HCT116 (cell line): ENCODE data around the gene BMP4. TPM values are rescaled to one million over a fixed set of nuclear protein-coding genes. Genes with fewer than 3 reads are reported as not detected.

Experiments used
- ATAC-seq: fragments of 200-7000 bp; cut with Tn5 transposase; 2 replicates; pipeline ENCODE4 v1.9.1; 2020; ENCODE audit warnings: mild to moderate bottlenecking, moderate library complexity
- BruUV-seq: library from RNA; stranded (reverse); fragments of 400-500 nt; replicated peaks from 2 replicates; lab custom pipeline; 2021; lab: Mats Ljungman, UMichigan
- CTCF ChIA-PET: fragments of 300-600 bp; sonication (Branson Sonifier 250); formaldehyde crosslinking; loops from one replicate; lab custom pipeline; 2021; ENCODE audit warnings: antibody characterized with exemption; lab: Charles Lee
- POLR2A ChIA-PET: fragments of 300-600, 350-600 bp; sonication (Branson Sonifier 250); formaldehyde crosslinking; loops from one replicate; lab custom pipeline; 2021; ENCODE audit warnings: antibody characterized with exemption; lab: Charles Lee
- RAD21 ChIA-PET, 2 experiments: fragments of 300-600 bp; sonication (Branson Sonifier 250); formaldehyde crosslinking; loops; one replicate each; lab custom pipeline; 2023; ENCODE audit warnings: low total read pairs in 2 of 2; ENCODE audit not compliant: uncharacterized antibody in 2 of 2, unreplicated experiment in 2 of 2, low non-redundant PET in 1 of 2; lab: Charles Lee
- DNase-seq: peaks from one replicate; pipeline ENCODE4 v3.0.0-alpha.2; 2010; ENCODE audit warnings: low read depth, low spot score
- H2AFZ ChIP-seq: fragments of 200-600 bp; shearing (Covaris generic), sonication (generic); 2 replicates; pipeline ENCODE4 v1.6.1; 2017; ENCODE audit warnings: low read depth, mixed run types, mixed read lengths, antibody characterized with exemption, low read length; ENCODE audit not compliant: poor library complexity, severe bottlenecking
- H3K27ac ChIP-seq: 2 replicates; pipeline ENCODE4 v1.5.1; 2012; ENCODE audit warnings: low read depth, low read length
- H3K27me3 ChIP-seq: fragments of 200-600 bp; sonication (generic); 2 replicates; pipeline ENCODE4 v1.6.1; 2016; ENCODE audit warnings: mixed run types, low read length, mixed read lengths; ENCODE audit not compliant: insufficient read depth
- H3K36me3 ChIP-seq, 2 experiments: fragments of 200-500 bp in 1 of 2; fragments of 200-600 bp in 1 of 2; sonication (Bioruptor generic) in 1 of 2; sonication (generic) in 1 of 2; 2 replicates each; pipeline versions ENCODE4 v1.5.1 to v1.6.1; 2014 to 2016; ENCODE audit warnings: low read length in 2 of 2, inconsistent platforms in 1 of 2, mixed read lengths in 1 of 2, mixed run types in 1 of 2; ENCODE audit not compliant: insufficient read depth in 2 of 2, control insufficient read depth in 1 of 2
- H3K4me1 ChIP-seq, 2 experiments: fragments of 200-600 bp in 1 of 2; sonication (generic) in 1 of 2; 2 replicates each; pipeline versions ENCODE4 v1.5.1 to v1.6.1; 2012 to 2017; ENCODE audit warnings: low read length in 2 of 2, inconsistent platforms in 1 of 2, mild to moderate bottlenecking in 1 of 2, mixed read lengths in 1 of 2, mixed run types in 1 of 2, moderate library complexity in 1 of 2; ENCODE audit not compliant: insufficient read depth in 2 of 2, control insufficient read depth in 1 of 2
- H3K4me2 ChIP-seq: fragments of 200-600 bp; sonication (generic); 2 replicates; pipeline ENCODE4 v1.6.1; 2017; ENCODE audit warnings: mixed run types, low read length, mixed read lengths
- H3K4me3 ChIP-seq, 2 experiments: fragments of 200-600 bp in 1 of 2; sonication (generic) in 1 of 2; replicated peaks in 1 of 2; 2 replicates each; pipeline ENCODE4 v1.5.1; 2011 to 2016; ENCODE audit warnings: low read length in 2 of 2, control low read depth in 1 of 2, low read depth in 1 of 2, mild to moderate bottlenecking in 1 of 2, mixed read lengths in 1 of 2, mixed run types in 1 of 2
- H3K79me2 ChIP-seq: fragments of 200-600 bp; sonication (generic); 2 replicates; pipeline ENCODE4 v1.6.1; 2017; ENCODE audit warnings: mild to moderate bottlenecking, mixed run types, low read length, moderate library complexity, mixed read lengths; ENCODE audit not compliant: insufficient read depth
- H3K9ac ChIP-seq: fragments of 200-600 bp; sonication (generic); 2 replicates; pipeline ENCODE4 v1.6.1; 2016; ENCODE audit warnings: low read length, mixed read lengths
- H3K9me2 ChIP-seq: fragments of 200-600 bp; sonication (generic), shearing (Covaris generic); 2 replicates; pipeline ENCODE4 v1.6.1; 2017; ENCODE audit warnings: mixed run types, mild to moderate bottlenecking, moderate library complexity; ENCODE audit not compliant: insufficient read depth
- H3K9me3 ChIP-seq, 2 experiments: fragments of 200-500 bp in 1 of 2; fragments of 200-600 bp in 1 of 2; sonication (Bioruptor generic) in 1 of 2; sonication (generic) in 1 of 2; 2 replicates each; pipeline ENCODE4 v1.6.1; 2014 to 2017; ENCODE audit warnings: low read length in 2 of 2, mixed read lengths in 2 of 2, inconsistent platforms in 1 of 2, low read depth in 1 of 2, mild to moderate bottlenecking in 1 of 2, mixed run types in 1 of 2, moderate library complexity in 1 of 2; ENCODE audit not compliant: control insufficient read depth in 1 of 2, insufficient read depth in 1 of 2
- H4K20me1 ChIP-seq: fragments of 200-600 bp; sonication (generic), shearing (Covaris generic); 2 replicates; pipeline ENCODE4 v1.6.1; 2017; ENCODE audit warnings: mixed run types, mild to moderate bottlenecking, moderate library complexity; ENCODE audit not compliant: insufficient read depth
- CBX3 ChIP-seq: IDR thresholded peaks from 2 replicates; pipeline ENCODE4 v1.6.1; 2012; ENCODE audit warnings: low read depth
- CTCF ChIP-seq, 3 experiments: fragments of 200-600 bp in 1 of 3; sonication (generic) in 1 of 3; IDR thresholded peaks in 2 of 3; conservative IDR thresholded peaks in 1 of 3; 2 replicates each; pipeline ENCODE4 v1.5.1; 2012 to 2017; ENCODE audit warnings: low read depth in 2 of 3, low read length in 2 of 3, antibody characterized with exemption in 1 of 3, borderline replicate concordance in 1 of 3, control low read depth in 1 of 3, mild to moderate bottlenecking in 1 of 3, mixed read lengths in 1 of 3, mixed run types in 1 of 3, moderate library complexity in 1 of 3; ENCODE audit not compliant: insufficient read depth in 1 of 3
- EGR1 ChIP-seq: IDR thresholded peaks from 2 replicates; pipeline ENCODE4 v1.6.1; 2012; ENCODE audit warnings: low read depth
- ELF1 ChIP-seq: IDR thresholded peaks from 2 replicates; pipeline ENCODE4 v1.6.1; 2012; ENCODE audit warnings: low read depth, borderline replicate concordance
- EZH2phosphoT487 ChIP-seq: fragments of 200-600 bp; IDR thresholded peaks from 2 replicates; pipeline ENCODE4 v1.6.1; 2018; ENCODE audit warnings: antibody characterized with exemption, borderline replicate concordance
- FOSL1 ChIP-seq: IDR thresholded peaks from 2 replicates; pipeline ENCODE4 v1.6.1; 2012; ENCODE audit warnings: low read depth
- JUND ChIP-seq: IDR thresholded peaks from 2 replicates; pipeline ENCODE4 v1.6.1; 2012
- POLR2A ChIP-seq: IDR thresholded peaks from 2 replicates; pipeline ENCODE4 v1.7.0; 2011; ENCODE audit warnings: borderline replicate concordance; ENCODE audit not compliant: insufficient read depth, insufficient read length; ENCODE audit errors: extremely low read depth
- POLR2AphosphoS5 ChIP-seq: IDR thresholded peaks from 2 replicates; pipeline ENCODE4 v1.6.1; 2011; ENCODE audit warnings: mild to moderate bottlenecking, low read depth, low read length, moderate library complexity
- SIN3A ChIP-seq: IDR thresholded peaks from 2 replicates; pipeline ENCODE4 v1.6.1; 2012; ENCODE audit warnings: low read depth
- SP1 ChIP-seq: IDR thresholded peaks from 2 replicates; pipeline ENCODE4 v1.6.1; 2012; ENCODE audit warnings: low read depth
- YY1 ChIP-seq: IDR thresholded peaks from 2 replicates; pipeline ENCODE4 v1.6.1; 2011; ENCODE audit warnings: low read length, low read depth, moderate library complexity, mild to moderate bottlenecking; ENCODE audit not compliant: insufficient replicate concordance; ENCODE audit errors: extremely low read depth
- ZNF274 ChIP-seq: fragments of 200-500 bp; sonication (Bioruptor generic); IDR thresholded peaks from 2 replicates; pipeline ENCODE4 v1.6.1; 2014; ENCODE audit warnings: mild to moderate bottlenecking, low read depth, low read length, inconsistent platforms
- intact Hi-C: fragments of 100-400 bp; cut with micrococcal nuclease; formaldehyde crosslinking; loops from 2 replicates; pipeline ENCODE4 v1.10.0; 2022
- total RNA-seq: library from RNA; stranded (reverse); gene quantifications from one replicate; pipeline ENCODE4 v1.2.1, GENCODE V29; 2021; ENCODE audit not compliant: unreplicated experiment
- TF ChIP-seq, protein P1 (sequence below): IDR thresholded peaks from 2 replicates; pipeline ENCODE4 v1.6.1; 2012
- TF ChIP-seq, protein P2 (sequence below): IDR thresholded peaks from 2 replicates; pipeline ENCODE4 v1.6.1; 2012

BMP4 gene
- total RNA-seq, 1 experiment from 2014 or later, result 145 TPM

GRCh38 chr14:53982546-53982945 is 25.9 kb upstream of the BMP4 start:
- Histone ChIP-seq H3K9me3 (peaks cover 0 to 4% of the 10 kb centered on the region in 2 experiments; a peak in 1 of 4 replicates), H3K27ac (no peak overlapping the region), H2AFZ (no peak overlapping the region), H3K9ac (no peak overlapping the region), H3K27me3 (no peaks in the 10 kb centered on the region), H3K36me3 (no peaks in the 10 kb centered on the region), H3K9me2 (no peaks in the 10 kb centered on the region), H4K20me1 (no peaks in the 10 kb centered on the region), H3K4me3 (no peak overlapping the region), H3K4me1 (peaks cover 33% of the 10 kb centered on the region in 2 experiments), H3K4me2 (no peak overlapping the region), H3K79me2 (no peaks in the 10 kb centered on the region)
- ATAC-seq, result no peak
- ChIA-PET CTCF (no interaction called here), RAD21 (no interaction called here), POLR2A (no interaction called here)
- DNase-seq, result no peak
- no TSS peak for BruUV-seq
- TF ChIP-seq POLR2AphosphoS5 (no peak), CBX3 (no peak), POLR2A (no peak), EGR1 (no peak), YY1 (no peak), EZH2phosphoT487 (no peak), JUND (no peak), CTCF (IDR thresholded peaks at IDR 0.05 in 2 of 3, conservative IDR thresholded peaks at IDR 0.05 in 1 of 3; ENCODE audit: borderline replicate concordance in 1 of 3, insufficient read depth in 1 of 3, low read depth in 2 of 3, low read length in 2 of 3) (no peak), SP1 (no peak), SIN3A (no peak), ZNF274 (no peak), FOSL1 (no peak), ELF1 (no peak)
- TF ChIP-seq, protein P1, sequence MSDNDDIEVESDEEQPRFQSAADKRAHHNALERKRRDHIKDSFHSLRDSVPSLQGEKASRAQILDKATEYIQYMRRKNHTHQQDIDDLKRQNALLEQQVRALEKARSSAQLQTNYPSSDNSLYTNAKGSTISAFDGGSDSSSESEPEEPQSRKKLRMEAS, result no peak
- TF ChIP-seq, protein P2, sequence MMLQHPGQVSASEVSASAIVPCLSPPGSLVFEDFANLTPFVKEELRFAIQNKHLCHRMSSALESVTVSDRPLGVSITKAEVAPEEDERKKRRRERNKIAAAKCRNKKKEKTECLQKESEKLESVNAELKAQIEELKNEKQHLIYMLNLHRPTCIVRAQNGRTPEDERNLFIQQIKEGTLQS, result no peak
- intact Hi-C loops, result no loop called here
